ENCODE data around the gene AFF4. TPM values are rescaled to one million over a fixed set of nuclear protein-coding genes. Genes with fewer than 3 reads are reported as not detected.

Gene AFF4
- total and polyA plus RNA-seq, 2 experiments from 2014 or later, result 31.3 to 46.3 TPM

- H3K4me2 ChIP-seq, result no peak overlapping the region
- no peak overlapping the region for H3K4me3 ChIP-seq
- peaks cover 5% of the 10 kb centered on the region; the same call in 1 of the 2 replicates for H3K27me3 ChIP-seq (ENCODE audit: insufficient read depth)
- no peak overlapping the region for H3K4me3 Mint-ChIP-seq
- H3K9me3 Mint-ChIP-seq, result no peaks in the 10 kb centered on the region
- H4K20me1 ChIP-seq (replicated peaks; ENCODE audit: insufficient read depth), result no peaks in the 10 kb centered on the region
- H3K27ac ChIP-seq (ENCODE audit: low read depth), result no peak overlapping the region
- H3K4me1 ChIP-seq (ENCODE audit: insufficient read depth), result no peaks in the 10 kb centered on the region
- H3K27ac Mint-ChIP-seq, result no peak overlapping the region
- H3K9me2 ChIP-seq (ENCODE audit: insufficient read depth), result no peaks in the 10 kb centered on the region
- no peaks in the 10 kb centered on the region for H3K36me3 Mint-ChIP-seq (ENCODE audit: low read depth)
- ATAC-seq, result no peak
- no peaks in the 10 kb centered on the region for H3F3A ChIP-seq (replicated peaks; ENCODE audit: low read depth)
- H3K79me2 ChIP-seq (replicated peaks; ENCODE audit: insufficient read depth), result no peaks in the 10 kb centered on the region
- H3K4me1 Mint-ChIP-seq, result no peaks in the 10 kb centered on the region
- TF ChIP-seq REST (IDR thresholded peaks at IDR 0.05; ENCODE audit: unreplicated experiment), result no peak
- no peak for TF ChIP-seq EZH2phosphoT487 (IDR thresholded peaks at IDR 0.05; ENCODE audit: unreplicated experiment)
- TF ChIP-seq ZNF114 (CRISPR knock-in tag; IDR thresholded peaks at IDR 0.05), result no peak
- no peak for TF ChIP-seq EZH2 (IDR thresholded peaks at IDR 0.05; ENCODE audit: low read depth, unreplicated experiment)
- TF ChIP-seq, protein P1, sequence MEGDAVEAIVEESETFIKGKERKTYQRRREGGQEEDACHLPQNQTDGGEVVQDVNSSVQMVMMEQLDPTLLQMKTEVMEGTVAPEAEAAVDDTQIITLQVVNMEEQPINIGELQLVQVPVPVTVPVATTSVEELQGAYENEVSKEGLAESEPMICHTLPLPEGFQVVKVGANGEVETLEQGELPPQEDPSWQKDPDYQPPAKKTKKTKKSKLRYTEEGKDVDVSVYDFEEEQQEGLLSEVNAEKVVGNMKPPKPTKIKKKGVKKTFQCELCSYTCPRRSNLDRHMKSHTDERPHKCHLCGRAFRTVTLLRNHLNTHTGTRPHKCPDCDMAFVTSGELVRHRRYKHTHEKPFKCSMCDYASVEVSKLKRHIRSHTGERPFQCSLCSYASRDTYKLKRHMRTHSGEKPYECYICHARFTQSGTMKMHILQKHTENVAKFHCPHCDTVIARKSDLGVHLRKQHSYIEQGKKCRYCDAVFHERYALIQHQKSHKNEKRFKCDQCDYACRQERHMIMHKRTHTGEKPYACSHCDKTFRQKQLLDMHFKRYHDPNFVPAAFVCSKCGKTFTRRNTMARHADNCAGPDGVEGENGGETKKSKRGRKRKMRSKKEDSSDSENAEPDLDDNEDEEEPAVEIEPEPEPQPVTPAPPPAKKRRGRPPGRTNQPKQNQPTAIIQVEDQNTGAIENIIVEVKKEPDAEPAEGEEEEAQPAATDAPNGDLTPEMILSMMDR (conservative IDR thresholded peaks at IDR 0.05; ENCODE audit: low read depth in 2 of 2), result no peak
- TF ChIP-seq JUNB (IDR thresholded peaks at IDR 0.05; ENCODE audit: unreplicated experiment), result no peak
- TF ChIP-seq STAT1 (IDR thresholded peaks at IDR 0.05; ENCODE audit: unreplicated experiment), result no peak
- no peak for TF ChIP-seq ZNF462 (CRISPR knock-in tag; IDR thresholded peaks at IDR 0.05)
- no peak for TF ChIP-seq NANOG (IDR thresholded peaks at IDR 0.05; ENCODE audit: borderline replicate concordance)
- TF ChIP-seq POLR2AphosphoS5 (IDR thresholded peaks at IDR 0.05; ENCODE audit: low read depth), result no peak
- TF ChIP-seq CREB1 (CRISPR knock-in tag; IDR thresholded peaks at IDR 0.05; ENCODE audit: low read depth), result no peak
- TF ChIP-seq ZNF331 (CRISPR knock-in tag; IDR thresholded peaks at IDR 0.05; ENCODE audit: low read depth), result no peak
- TF ChIP-seq, protein P2, sequence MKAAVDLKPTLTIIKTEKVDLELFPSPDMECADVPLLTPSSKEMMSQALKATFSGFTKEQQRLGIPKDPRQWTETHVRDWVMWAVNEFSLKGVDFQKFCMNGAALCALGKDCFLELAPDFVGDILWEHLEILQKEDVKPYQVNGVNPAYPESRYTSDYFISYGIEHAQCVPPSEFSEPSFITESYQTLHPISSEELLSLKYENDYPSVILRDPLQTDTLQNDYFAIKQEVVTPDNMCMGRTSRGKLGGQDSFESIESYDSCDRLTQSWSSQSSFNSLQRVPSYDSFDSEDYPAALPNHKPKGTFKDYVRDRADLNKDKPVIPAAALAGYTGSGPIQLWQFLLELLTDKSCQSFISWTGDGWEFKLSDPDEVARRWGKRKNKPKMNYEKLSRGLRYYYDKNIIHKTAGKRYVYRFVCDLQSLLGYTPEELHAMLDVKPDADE (IDR thresholded peaks at IDR 0.05), result no peak
- H3K36me3 ChIP-seq (ENCODE audit: insufficient read depth), result no peaks in the 10 kb centered on the region
- no peak overlapping the region for H2AFZ ChIP-seq
- no peak for DNase-seq (ENCODE audit: low spot score)
- H3K27me3 Mint-ChIP-seq (ENCODE audit: insufficient read depth, low read depth, poor library complexity), result peaks cover 2% of the 10 kb centered on the region
Observed at GRCh38 chr5:132837868-132838267, 125.6 kb downstream of the AFF4 start.

Data from GM23338 (cell line).